K562 (cell line): Measurements from ENCODE around the gene CLSTN2. TPM values are rescaled to one million over a fixed set of nuclear protein-coding genes. Genes with fewer than 3 reads are reported as not detected.

ENCODE experiments used
- ATAC-seq: fragments of 200-7000 bp; cut with Tn5 transposase; 3 replicates; pipeline ENCODE4 v1.9.1; 2020; ENCODE audit warnings: moderate library complexity
- BruUV-seq: library from RNA; stranded (reverse); fragments of 400-500 nt; replicated peaks from 2 replicates; lab custom pipeline; 2021; lab: Mats Ljungman, UMichigan
- CTCF ChIA-PET: fragments of 300-600 bp; formaldehyde crosslinking; extraction: SDS; loops from one replicate; lab custom pipeline; 2021; ENCODE audit warnings: low intra/inter-chr PET ratio; lab: Yijun Ruan, JAX
- POLR2A ChIA-PET: fragments of 300-600, 350-650 bp; sonication (Branson Sonifier 250); formaldehyde crosslinking; extraction: SDS; loops from one replicate; lab custom pipeline; 2021; ENCODE audit warnings: antibody characterized with exemption, inconsistent platforms; lab: Yijun Ruan, JAX
- DNase-seq, 4 experiments: peaks; one replicate each; pipeline versions ENCODE4 v3.0.0 to v3.0.0-alpha.2; 2011 to 2018; ENCODE audit warnings: low spot score in 3 of 4, mixed read lengths in 3 of 4; ENCODE audit errors: extremely low read depth in 1 of 4
- FAIRE-seq: peaks from 2 replicates; lab custom pipeline; 2011; peaks lifted over from hg19 to GRCh38; lab: Jason Lieb, UNC
- H2AFZ ChIP-seq: 2 replicates; pipeline ENCODE4 v1.6.0; 2011; ENCODE audit warnings: low read depth, low read length, control low read depth, inconsistent platforms
- H3K27ac ChIP-seq: fragments of 200-600 bp; 3 replicates; pipeline ENCODE4 v1.8.0; 2011; ENCODE audit warnings: low read depth, mild to moderate bottlenecking, control low read depth, inconsistent platforms, low read length, moderate library complexity, mixed read lengths; ENCODE audit errors: extremely low read depth
- H3K27me3 ChIP-seq, 2 experiments: fragments of 300-600 bp in 1 of 2; 2 replicates in 1 of 2; 3 replicates in 1 of 2; pipeline versions ENCODE4 v1.6.0 to v1.8.0; 2011; ENCODE audit warnings: inconsistent platforms in 2 of 2, low read length in 2 of 2, mild to moderate bottlenecking in 1 of 2, mixed read lengths in 1 of 2, moderate library complexity in 1 of 2; ENCODE audit not compliant: control insufficient read depth in 2 of 2, insufficient read depth in 2 of 2
- H3K36me3 ChIP-seq: fragments of 300-600 bp; 3 replicates; pipeline ENCODE4 v1.8.0; 2011; ENCODE audit warnings: mild to moderate bottlenecking, low read length, inconsistent platforms; ENCODE audit not compliant: control insufficient read depth, insufficient read depth
- H3K4me1 ChIP-seq, 2 experiments: fragments of 200-600 bp in 1 of 2; replicated peaks in 1 of 2; 2 replicates in 1 of 2; 3 replicates in 1 of 2; pipeline versions ENCODE4 v1.5.1 to v1.8.0; 2011; ENCODE audit warnings: inconsistent platforms in 2 of 2, low read length in 2 of 2, mild to moderate bottlenecking in 1 of 2, mixed read lengths in 1 of 2, moderate library complexity in 1 of 2; ENCODE audit not compliant: control insufficient read depth in 2 of 2, insufficient read depth in 2 of 2
- H3K4me2 ChIP-seq: 2 replicates; pipeline ENCODE4 v1.6.1; 2011; ENCODE audit warnings: low read length, control low read depth, inconsistent platforms, mixed read lengths; ENCODE audit not compliant: insufficient read depth
- H3K4me3 ChIP-seq: fragments of 200-600 bp; sonication (generic), shearing (Covaris generic); 2 replicates; pipeline ENCODE4 v1.5.1; 2016; ENCODE audit warnings: control low read depth, inconsistent platforms
- H3K79me2 ChIP-seq: fragments of 200-600 bp; 3 replicates; pipeline ENCODE4 v1.8.0; 2011; ENCODE audit warnings: low read length, inconsistent platforms; ENCODE audit not compliant: control insufficient read depth, insufficient read depth
- H3K9ac ChIP-seq, 2 experiments: 2 replicates each; pipeline versions ENCODE4 v1.6.0 to v1.6.1; 2011; ENCODE audit warnings: low read depth in 2 of 2, low read length in 2 of 2, control low read depth in 1 of 2, inconsistent platforms in 1 of 2, mild to moderate bottlenecking in 1 of 2, mixed read lengths in 1 of 2; ENCODE audit not compliant: insufficient read depth in 1 of 2
- H3K9me1 ChIP-seq: one replicate; pipeline ENCODE4 v1.6.0; 2011; ENCODE audit warnings: inconsistent platforms, mild to moderate bottlenecking, low read length, moderate library complexity; ENCODE audit not compliant: control insufficient read depth, insufficient read depth
- H3K9me3 ChIP-seq: replicated peaks from 2 replicates; pipeline ENCODE4 v1.5.1; 2011; ENCODE audit warnings: low read depth, low read length, inconsistent platforms; ENCODE audit not compliant: control insufficient read depth, insufficient read depth
- H4K20me1 ChIP-seq: replicated peaks from 2 replicates; pipeline ENCODE4 v1.6.1; 2011; ENCODE audit warnings: low read length, inconsistent platforms, mixed read lengths; ENCODE audit not compliant: control insufficient read depth, insufficient read depth
- CBX3 ChIP-seq, 2 experiments: IDR thresholded peaks; 1 replicate in 1 of 2; 2 replicates in 1 of 2; pipeline ENCODE4 v1.6.1; 2012; ENCODE audit warnings: inconsistent platforms in 2 of 2, low read length in 2 of 2, borderline replicate concordance in 1 of 2, control low read depth in 1 of 2
- CHCHD3 ChIP-seq: fragments of 250-450 bp; sonication (Bioruptor Pico); IDR thresholded peaks from 2 replicates; pipeline ENCODE4 v2.1.2; 2022; ENCODE audit warnings: mild to moderate bottlenecking
- HINFP ChIP-seq: fragments of 450-650 bp; conservative IDR thresholded peaks from 2 replicates; pipeline ENCODE4 v1.6.1; 2016; ENCODE audit warnings: missing genetic modification characterization, low read depth, mild to moderate bottlenecking, control low read depth, missing compliant biosample characterization
- MYBL2 ChIP-seq, 2 experiments: fragments of 450-650 bp in 1 of 2; sonication (generic) in 1 of 2; formaldehyde crosslinking in 1 of 2; IDR thresholded peaks; 2 replicates each; pipeline versions ENCODE4 v1.6.1 to v1.8.1; 2017 to 2022; ENCODE audit warnings: borderline replicate concordance in 1 of 2, inconsistent platforms in 1 of 2, low read depth in 1 of 2, mild to moderate bottlenecking in 1 of 2, missing genetic modification reagents in 1 of 2, moderate library complexity in 1 of 2
- TCF7 ChIP-seq: sonication (generic); IDR thresholded peaks from 2 replicates; pipeline ENCODE4 v1.6.1; 2016; ENCODE audit warnings: antibody characterized with exemption, borderline replicate concordance
- TFAP4 ChIP-seq: sonication (generic); formaldehyde crosslinking; IDR thresholded peaks from 2 replicates; pipeline ENCODE4 v1.8.0; 2022; ENCODE audit warnings: missing genetic modification reagents, mild to moderate bottlenecking, moderate library complexity, borderline replicate concordance
- TFE3 ChIP-seq: fragments of 450-650 bp; formaldehyde crosslinking; IDR thresholded peaks from 2 replicates; pipeline ENCODE4 v1.4.0; 2020; ENCODE audit warnings: mild to moderate bottlenecking, mixed read lengths
- ZFP1 ChIP-seq: fragments of 450-650 bp; formaldehyde crosslinking; IDR thresholded peaks from 2 replicates; pipeline ENCODE4 v1.4.0; 2020; ENCODE audit warnings: mild to moderate bottlenecking, mixed read lengths
- ZNF12 ChIP-seq: sonication (generic); formaldehyde crosslinking; IDR thresholded peaks from 2 replicates; pipeline ENCODE4 v1.4.0; 2020; ENCODE audit warnings: mild to moderate bottlenecking, missing genetic modification reagents
- ZNF174 ChIP-seq: fragments of 250-450 bp; sonication (Bioruptor Pico); IDR thresholded peaks from 2 replicates; pipeline ENCODE4 v1.4.0; 2020; ENCODE audit warnings: mild to moderate bottlenecking
- ZNF584 ChIP-seq: fragments of 200-800 bp; sonication (Bioruptor generic); IDR thresholded peaks from 2 replicates; pipeline ENCODE4 v1.6.1; 2016; ENCODE audit warnings: low read depth, mild to moderate bottlenecking, missing genetic modification characterization, missing compliant biosample characterization
- ZNF830 ChIP-seq: fragments of 250-450 bp; sonication (Bioruptor Pico); IDR thresholded peaks from 2 replicates; pipeline ENCODE4 v1.5.0; 2021; ENCODE audit warnings: mild to moderate bottlenecking
- WGBS: fragments of 100-300 bp; shearing (Covaris generic); methylation state at CpG from one replicate; pipeline ENCODE4 v1.1.6; 2016; ENCODE audit warnings: low coverage, mixed read lengths; ENCODE audit not compliant: insufficient coverage; ENCODE audit errors: missing lambda C conversion rate; 5-methylcytosine and 5-hydroxymethylcytosine counted together
- in situ Hi-C: fragments of 300-500 bp; cut with MboI; formaldehyde crosslinking; loops from 4 replicates; pipeline ENCODE4 v1.15.0; 2018; ENCODE audit warnings: inconsistent platforms, mixed read lengths
- intact Hi-C: fragments of 100-400 bp; cut with micrococcal nuclease; formaldehyde crosslinking; loops from 2 replicates; pipeline ENCODE4 v1.14.2; 2022
- polyA plus RNA-seq, 8 experiments: library from polyadenylated mRNA; depleted of rRNA in 4 of 8; stranded (reverse) in 5 of 8; unstranded in 3 of 8; fragments of >200 nt; fragmentation: Nextera tagmentation in 2 of 8; fragmentation: Illumina TruSeq in 1 of 8; extraction: Ambion mirVana in 2 of 8; extraction: Trizol in 1 of 8; gene quantifications; 2 replicates each; pipeline versions ENCODE4 v1.2.1 to v1.2.3, GENCODE V29; 2011 to 2014; ENCODE audit warnings: inconsistent platforms in 1 of 8, missing spikeins in 1 of 8
- total RNA-seq, 7 experiments: library from RNA; depleted of rRNA in 6 of 7; stranded (reverse); fragments of >200 nt in 6 of 7; fragmentation: Illumina TruSeq in 2 of 7; extraction: Trizol in 2 of 7; gene quantifications; 2 replicates each; pipeline versions ENCODE4 v1.2.1 to v1.2.3, GENCODE V29; 2011 to 2021; ENCODE audit warnings: low replicate concordance in 1 of 7

The CLSTN2 gene
- total and polyA plus RNA-seq, 9 of the 15 experiments (the other 6 are each of a cell fraction or from before 2014, with no cell fraction given): 0.02 to 0.04 (median 0.04) TPM; not detected in 6

GRCh38 chr3:140466535-140466934 lies 531.5 kb downstream of the CLSTN2 start:
- ChIA-PET POLR2A (no interaction called here), CTCF (no interaction called here)
- in situ Hi-C loops: no loop called here

GRCh38 chr3:140467104-140467577 lies 532.2 kb downstream of the CLSTN2 start:
- 1% methylated on average over 4 of the region's 4 CpGs for WGBS
- no peaks in the 10 kb centered on the region for H3K36me3 ChIP-seq
- no TSS peak for BruUV-seq
- H3K4me3 ChIP-seq: no peak overlapping the region
- in situ Hi-C loops (no loop called here), intact Hi-C loops (no loop called here)
- H3K9me3 ChIP-seq: no peaks in the 10 kb centered on the region
- ChIA-PET CTCF (no interaction called here), POLR2A (no interaction called here)
- no peak overlapping the region for H3K27ac ChIP-seq
- ATAC-seq (no peak), FAIRE-seq (no peak), DNase-seq (peak in 1 of 4 experiments; percentile 17)
- no peak overlapping the region for H2AFZ ChIP-seq
- no peak overlapping the region for H3K4me2 ChIP-seq
- no peaks in the 10 kb centered on the region for H3K79me2 ChIP-seq
- peaks cover 0 to 6% of the 10 kb centered on the region in 2 experiments; a peak in 1 of 5 replicates for H3K27me3 ChIP-seq
- H4K20me1 ChIP-seq: no peaks in the 10 kb centered on the region
- H3K9me1 ChIP-seq: no peaks in the 10 kb centered on the region
- H3K4me1 ChIP-seq: no peaks in the 10 kb centered on the region
- H3K9ac ChIP-seq: no peak overlapping the region
- no peak for TF ChIP-seq MYBL2 (IDR thresholded peaks at IDR 0.05; ENCODE audit: low read depth)
- TF ChIP-seq MYBL2 (CRISPR knock-in tag; IDR thresholded peaks at IDR 0.05; ENCODE audit: borderline replicate concordance): no peak
- no peak for TF ChIP-seq TCF7
- no peak for TF ChIP-seq CBX3 (IDR thresholded peaks at IDR 0.05; ENCODE audit: borderline replicate concordance in 1 of 2, low read length in 2 of 2)
- no peak for TF ChIP-seq CHCHD3 (CRISPR knock-in tag)
- peak; percentile 33; the same call in 1 of the 2 replicates for TF ChIP-seq TFE3 (CRISPR knock-in tag)
- TF ChIP-seq ZFP1: no peak
- no peak for TF ChIP-seq HINFP
- no peak for TF ChIP-seq TFAP4 (CRISPR knock-in tag)
- TF ChIP-seq ZNF830: no peak
- no peak for TF ChIP-seq ZNF174

More at GRCh38 chr3:140466535-140466934, 531.5 kb downstream of the CLSTN2 start:
- Histone ChIP-seq H3K4me1 (no peaks in the 10 kb centered on the region), H3K79me2 (no peaks in the 10 kb centered on the region), H3K4me2 (no peak overlapping the region), H3K27ac (no peak overlapping the region; the same call in 2 of the 3 replicates), H4K20me1 (no peaks in the 10 kb centered on the region), H3K9me3 (no peaks in the 10 kb centered on the region), H3K9ac (no peak overlapping the region), H3K9me1 (no peaks in the 10 kb centered on the region), H3K4me3 (no peak overlapping the region), H3K27me3 (peaks cover 0 to 6% of the 10 kb centered on the region in 2 experiments; a peak in 1 of 5 replicates), H2AFZ (no peak overlapping the region), H3K36me3 (no peaks in the 10 kb centered on the region)
- DNase-seq (no peak), ATAC-seq (no peak), FAIRE-seq (no peak)
- BruUV-seq: no TSS peak
- WGBS: 0% methylated on average over 9 of the region's 9 CpGs
- intact Hi-C loops: no loop called here
- TF ChIP-seq ZNF584 (0 out of 2 replicates have a peak, but pooled peaks have one; percentile 1), ZNF12 (CRISPR knock-in tag) (no peak)
- TF ChIP-seq, all 486 proteins: peak for 1
